Measurements from ENCODE around the gene SRBD1.

Gene SRBD1

GRCh38 chr2:45494275-45494977, 116.6 kb downstream of the SRBD1 start:
- no peak overlapping the region for H3K9ac ChIP-seq (ENCODE audit: low read length)

GRCh38 chr2:45484965-45485364, 126.1 kb downstream of the SRBD1 start:
- Histone ChIP-seq H3K36me3 (ENCODE audit: insufficient read depth, low read length) (no peaks in the 10 kb centered on the region), H3K27me3 (ENCODE audit: control insufficient read depth in 1 of 2, insufficient read depth in 2 of 2, low read length in 2 of 2) (no peaks in the 10 kb centered on the region), H3K9ac (ENCODE audit: low read length) (no peak overlapping the region), H3K4me1 (ENCODE audit: insufficient read depth, low read length) (no peaks in the 10 kb centered on the region), H3K4me3 (ENCODE audit: low read depth in 1 of 2, low read length in 2 of 2) (no peak overlapping the region), H3K9me3 (ENCODE audit: low read length) (no peaks in the 10 kb centered on the region), H3K27ac (ENCODE audit: low read depth, low read length) (no peak overlapping the region)

More at GRCh38 chr2:45494275-45494977, 116.6 kb downstream of the SRBD1 start:
- no peak overlapping the region for H3K27ac ChIP-seq (ENCODE audit: low read depth, low read length)
- no peaks in the 10 kb centered on the region for H3K27me3 ChIP-seq (ENCODE audit: control insufficient read depth in 1 of 2, insufficient read depth in 2 of 2, low read length in 2 of 2)
- H3K4me3 ChIP-seq (ENCODE audit: low read depth in 1 of 2, low read length in 2 of 2): no peak overlapping the region
- no peaks in the 10 kb centered on the region for H3K9me3 ChIP-seq (ENCODE audit: low read length)
- no peaks in the 10 kb centered on the region for H3K36me3 ChIP-seq (ENCODE audit: insufficient read depth, low read length)
- H3K4me1 ChIP-seq (ENCODE audit: insufficient read depth, low read length): no peaks in the 10 kb centered on the region

GRCh38 chr2:45483997-45484396, 127.1 kb downstream of the SRBD1 start:
- Histone ChIP-seq H3K36me3 (ENCODE audit: insufficient read depth, low read length) (no peaks in the 10 kb centered on the region), H3K4me1 (ENCODE audit: insufficient read depth, low read length) (no peaks in the 10 kb centered on the region), H3K9me3 (ENCODE audit: low read length) (no peaks in the 10 kb centered on the region), H3K4me3 (ENCODE audit: low read depth in 1 of 2, low read length in 2 of 2) (no peak overlapping the region), H3K27ac (ENCODE audit: low read depth, low read length) (no peak overlapping the region), H3K9ac (ENCODE audit: low read length) (no peak overlapping the region), H3K27me3 (ENCODE audit: control insufficient read depth in 1 of 2, insufficient read depth in 2 of 2, low read length in 2 of 2) (no peaks in the 10 kb centered on the region)

GRCh38 chr2:45477546-45477945, 133.5 kb downstream of the SRBD1 start:
- no peak overlapping the region for H3K9ac ChIP-seq (ENCODE audit: low read length)
- H3K27me3 ChIP-seq (ENCODE audit: control insufficient read depth in 1 of 2, insufficient read depth in 2 of 2, low read length in 2 of 2): no peaks in the 10 kb centered on the region
- H3K9me3 ChIP-seq (ENCODE audit: low read length): no peaks in the 10 kb centered on the region
- H3K4me1 ChIP-seq (ENCODE audit: insufficient read depth, low read length): no peaks in the 10 kb centered on the region
- H3K27ac ChIP-seq (ENCODE audit: low read depth, low read length): no peak overlapping the region
- no peaks in the 10 kb centered on the region for H3K36me3 ChIP-seq (ENCODE audit: insufficient read depth, low read length)
- no peak overlapping the region for H3K4me3 ChIP-seq (ENCODE audit: low read depth in 1 of 2, low read length in 2 of 2)

GRCh38 chr2:45470531-45470930, 140.5 kb downstream of the SRBD1 start:
- H3K9ac ChIP-seq (ENCODE audit: low read length): no peak overlapping the region
- no peaks in the 10 kb centered on the region for H3K9me3 ChIP-seq (ENCODE audit: low read length)
- H3K4me1 ChIP-seq (ENCODE audit: insufficient read depth, low read length): no peaks in the 10 kb centered on the region
- H3K36me3 ChIP-seq (ENCODE audit: insufficient read depth, low read length): no peaks in the 10 kb centered on the region
- H3K4me3 ChIP-seq (ENCODE audit: low read depth in 1 of 2, low read length in 2 of 2): no peak overlapping the region
- H3K27me3 ChIP-seq (ENCODE audit: control insufficient read depth in 1 of 2, insufficient read depth in 2 of 2, low read length in 2 of 2): no peaks in the 10 kb centered on the region
- H3K27ac ChIP-seq (ENCODE audit: low read depth, low read length): no peak overlapping the region

GRCh38 chr2:45469314-45470099, 141.6 kb downstream of the SRBD1 start:
- no peaks in the 10 kb centered on the region for H3K36me3 ChIP-seq (ENCODE audit: insufficient read depth, low read length)
- no peak overlapping the region for H3K4me3 ChIP-seq (ENCODE audit: low read depth in 1 of 2, low read length in 2 of 2)
- no peak overlapping the region for H3K9ac ChIP-seq (ENCODE audit: low read length)
- no peaks in the 10 kb centered on the region for H3K27me3 ChIP-seq (ENCODE audit: control insufficient read depth in 1 of 2, insufficient read depth in 2 of 2, low read length in 2 of 2)
- H3K27ac ChIP-seq (ENCODE audit: low read depth, low read length): no peak overlapping the region
- no peaks in the 10 kb centered on the region for H3K9me3 ChIP-seq (ENCODE audit: low read length)
- no peaks in the 10 kb centered on the region for H3K4me1 ChIP-seq (ENCODE audit: insufficient read depth, low read length)

GRCh38 chr2:45468279-45468678, 142.8 kb downstream of the SRBD1 start:
- Histone ChIP-seq H3K4me1 (ENCODE audit: insufficient read depth, low read length) (no peaks in the 10 kb centered on the region), H3K27me3 (ENCODE audit: control insufficient read depth in 1 of 2, insufficient read depth in 2 of 2, low read length in 2 of 2) (no peaks in the 10 kb centered on the region), H3K9ac (ENCODE audit: low read length) (no peak overlapping the region), H3K27ac (ENCODE audit: low read depth, low read length) (no peak overlapping the region), H3K4me3 (ENCODE audit: low read depth in 1 of 2, low read length in 2 of 2) (no peak overlapping the region), H3K36me3 (ENCODE audit: insufficient read depth, low read length) (no peaks in the 10 kb centered on the region), H3K9me3 (ENCODE audit: low read length) (no peaks in the 10 kb centered on the region)

GRCh38 chr2:45466053-45466452, 145.0 kb downstream of the SRBD1 start:
- H3K36me3 ChIP-seq (ENCODE audit: insufficient read depth, low read length): no peaks in the 10 kb centered on the region
- no peak overlapping the region for H3K27ac ChIP-seq (ENCODE audit: low read depth, low read length)
- H3K9me3 ChIP-seq (ENCODE audit: low read length): no peaks in the 10 kb centered on the region
- no peaks in the 10 kb centered on the region for H3K27me3 ChIP-seq (ENCODE audit: control insufficient read depth in 1 of 2, insufficient read depth in 2 of 2, low read length in 2 of 2)
- H3K9ac ChIP-seq (ENCODE audit: low read length): no peak overlapping the region
- H3K4me1 ChIP-seq (ENCODE audit: insufficient read depth, low read length): no peaks in the 10 kb centered on the region
- no peak overlapping the region for H3K4me3 ChIP-seq (ENCODE audit: low read depth in 1 of 2, low read length in 2 of 2)

GRCh38 chr2:45460825-45461224, 150.2 kb downstream of the SRBD1 start:
- no peaks in the 10 kb centered on the region for H3K36me3 ChIP-seq (ENCODE audit: insufficient read depth, low read length)
- peaks cover 8% of the 10 kb centered on the region for H3K4me1 ChIP-seq (ENCODE audit: insufficient read depth, low read length)
- H3K27ac ChIP-seq (ENCODE audit: low read depth, low read length): no peak overlapping the region
- no peaks in the 10 kb centered on the region for H3K27me3 ChIP-seq (ENCODE audit: control insufficient read depth in 1 of 2, insufficient read depth in 2 of 2, low read length in 2 of 2)
- H3K9me3 ChIP-seq (ENCODE audit: low read length): no peaks in the 10 kb centered on the region
- no peak overlapping the region for H3K4me3 ChIP-seq (ENCODE audit: low read depth in 1 of 2, low read length in 2 of 2)
- H3K9ac ChIP-seq (ENCODE audit: low read length): no peak overlapping the region

- no peaks in the 10 kb centered on the region for H3K9me3 ChIP-seq (ENCODE audit: low read length)
- peaks cover 8% of the 10 kb centered on the region for H3K4me1 ChIP-seq (ENCODE audit: insufficient read depth, low read length)
- H3K36me3 ChIP-seq (ENCODE audit: insufficient read depth, low read length): no peaks in the 10 kb centered on the region
- no peak overlapping the region for H3K9ac ChIP-seq (ENCODE audit: low read length)
- H3K4me3 ChIP-seq (ENCODE audit: low read depth in 1 of 2, low read length in 2 of 2): no peak overlapping the region
- no peak overlapping the region for H3K27ac ChIP-seq (ENCODE audit: low read depth, low read length)
- H3K27me3 ChIP-seq (ENCODE audit: control insufficient read depth in 1 of 2, insufficient read depth in 2 of 2, low read length in 2 of 2): no peaks in the 10 kb centered on the region
These were observed 151.2 kb downstream of the SRBD1 start for GRCh38 chr2:45459860-45460259.

GRCh38 chr2:45458909-45459563, 152.0 kb downstream of the SRBD1 start:
- peaks cover 8% of the 10 kb centered on the region for H3K4me1 ChIP-seq (ENCODE audit: insufficient read depth, low read length)
- H3K36me3 ChIP-seq (ENCODE audit: insufficient read depth, low read length): no peaks in the 10 kb centered on the region
- H3K4me3 ChIP-seq (ENCODE audit: low read depth in 1 of 2, low read length in 2 of 2): no peak overlapping the region
- H3K27ac ChIP-seq (ENCODE audit: low read depth, low read length): no peak overlapping the region
- no peaks in the 10 kb centered on the region for H3K27me3 ChIP-seq (ENCODE audit: control insufficient read depth in 1 of 2, insufficient read depth in 2 of 2, low read length in 2 of 2)
- H3K9me3 ChIP-seq (ENCODE audit: low read length): no peaks in the 10 kb centered on the region
- H3K9ac ChIP-seq (ENCODE audit: low read length): no peak overlapping the region
